B cell (primary cell): Measurements from ENCODE around the gene CDCA5. TPM values are rescaled to one million over a fixed set of nuclear protein-coding genes. Genes with fewer than 3 reads are reported as not detected.

Experiments used
- ATAC-seq: fragments of 200-7000 bp; cut with Tn5 transposase; one replicate; pipeline ENCODE4 v1.10.0; 2021; ENCODE audit warnings: low read depth, mild to moderate bottlenecking, moderate number of reproducible peaks, moderate library complexity
- CTCF ChIA-PET: fragments of 350-600 bp; sonication (Branson Sonifier 250); formaldehyde crosslinking; loops from one replicate; lab custom pipeline; 2021; ENCODE audit warnings: antibody characterized with exemption, inconsistent platforms; lab: Charles Lee
- POLR2A ChIA-PET: fragments of 350-600 bp; sonication (Branson Sonifier 250); formaldehyde crosslinking; loops from one replicate; lab custom pipeline; 2021; ENCODE audit warnings: antibody characterized with exemption; lab: Charles Lee
- DNase-seq: peaks from one replicate; pipeline ENCODE4 v3.0.0; 2013
- H2AFZ ChIP-seq: 2 replicates; pipeline ENCODE4 v1.6.1; 2012; ENCODE audit warnings: mild to moderate bottlenecking, low read depth, low read length; ENCODE audit not compliant: insufficient read depth, poor library complexity, severe bottlenecking
- H3K27ac ChIP-seq, 2 donors: 1 replicate in 1 of 2; 2 replicates in 1 of 2; pipeline ENCODE4 v1.5.1; 2012 to 2013; ENCODE audit warnings: low read length in 2 of 2, mild to moderate bottlenecking in 2 of 2, moderate library complexity in 1 of 2
- H3K27me3 ChIP-seq, 4 experiments: fragments of 200-600 bp in 1 of 4; sonication (generic) in 1 of 4; replicated peaks in 1 of 4; 1 replicate in 2 of 4; 2 replicates in 2 of 4; pipeline versions ENCODE4 v1.6.1 to v1.7.0; 2013 to 2016; ENCODE audit warnings: low read length in 3 of 4, mild to moderate bottlenecking in 2 of 4, mixed read lengths in 1 of 4, moderate library complexity in 1 of 4; ENCODE audit not compliant: insufficient read depth in 4 of 4, control insufficient read depth in 3 of 4; ENCODE audit errors: control extremely low read depth in 1 of 4
- H3K36me3 ChIP-seq, 2 experiments: replicated peaks in 1 of 2; 1 replicate in 1 of 2; 2 replicates in 1 of 2; pipeline versions ENCODE4 v1.6.1 to v1.7.1; 2013; ENCODE audit warnings: low read length in 1 of 2; ENCODE audit not compliant: insufficient read depth in 2 of 2, control insufficient read depth in 1 of 2; ENCODE audit errors: control extremely low read depth in 1 of 2, extremely low read depth in 1 of 2
- H3K4me1 ChIP-seq, 2 donors: fragments of 200-600 bp in 1 of 2; sonication (generic) in 1 of 2; 1 replicate in 1 of 2; 2 replicates in 1 of 2; pipeline versions ENCODE4 v1.5.1 to v1.6.1; 2013 to 2017; ENCODE audit warnings: low read length in 2 of 2; ENCODE audit not compliant: control insufficient read depth in 2 of 2, insufficient read depth in 2 of 2
- H3K4me2 ChIP-seq: replicated peaks from 2 replicates; pipeline ENCODE3; 2012; ENCODE audit warnings: mild to moderate bottlenecking, low read depth, low read length; ENCODE audit not compliant: poor library complexity, severe bottlenecking
- H3K4me3 ChIP-seq, 5 experiments: fragments of 200-600 bp in 1 of 5; sonication (generic) in 1 of 5; 1 replicate in 3 of 5; 2 replicates in 2 of 5; pipeline versions ENCODE4 v1.5.1 to v1.7.0; 2011 to 2016; ENCODE audit warnings: low read length in 4 of 5, mild to moderate bottlenecking in 4 of 5, low read depth in 2 of 5, control low read depth in 1 of 5, moderate library complexity in 1 of 5; ENCODE audit not compliant: insufficient read depth in 1 of 5; ENCODE audit errors: control extremely low read depth in 1 of 5, extremely low read depth in 1 of 5
- H3K79me2 ChIP-seq: fragments of 200-600 bp; sonication (generic); one replicate; pipeline ENCODE4 v1.6.0; 2016; ENCODE audit warnings: low read length; ENCODE audit not compliant: control insufficient read depth, insufficient read depth
- H3K9ac ChIP-seq: fragments of 200-600 bp; sonication (generic); 2 replicates; pipeline ENCODE4 v1.6.1; 2017; ENCODE audit warnings: mild to moderate bottlenecking, low read length, moderate library complexity
- H3K9me3 ChIP-seq, 3 donors: one replicate each; pipeline versions ENCODE4 v1.6.1 to v1.7.1; 2013; ENCODE audit warnings: low read length in 2 of 3; ENCODE audit not compliant: control insufficient read depth in 2 of 3, insufficient read depth in 1 of 3; ENCODE audit errors: control extremely low read depth in 1 of 3
- H4K20me1 ChIP-seq: 2 replicates; pipeline ENCODE4 v1.6.0; 2012; ENCODE audit warnings: mild to moderate bottlenecking, low read length; ENCODE audit not compliant: insufficient read depth, control insufficient read depth, poor library complexity, severe bottlenecking
- H3K27ac Mint-ChIP-seq: one replicate; pipeline ENCODE4 v1.8.0; 2021; ENCODE audit warnings: mixed read lengths
- H3K27me3 Mint-ChIP-seq: one replicate; pipeline ENCODE4 v1.8.0; 2021; ENCODE audit warnings: mixed read lengths
- H3K4me1 Mint-ChIP-seq: one replicate; pipeline ENCODE4 v1.8.0; 2021; ENCODE audit warnings: mixed read lengths
- H3K4me3 Mint-ChIP-seq: one replicate; pipeline ENCODE4 v1.8.0; 2021; ENCODE audit warnings: mixed read lengths
- H3K9me3 Mint-ChIP-seq: one replicate; pipeline ENCODE4 v1.8.0; 2022; ENCODE audit warnings: mixed read lengths; ENCODE audit not compliant: insufficient read depth
- EZH2 ChIP-seq: IDR thresholded peaks from 2 replicates; pipeline ENCODE4 v1.6.1; 2012; ENCODE audit warnings: borderline replicate concordance, low read depth, mild to moderate bottlenecking, moderate library complexity, low read length; ENCODE audit not compliant: insufficient read depth, poor library complexity, severe bottlenecking
- WGBS: methylation state at CpG from one replicate; pipeline ENCODE4 v1.1.5; 2013; ENCODE audit warnings: missing lambda C conversion rate; ENCODE audit not compliant: insufficient coverage; 5-methylcytosine and 5-hydroxymethylcytosine counted together
- intact Hi-C: fragments of 100-400 bp; cut with micrococcal nuclease; formaldehyde crosslinking; loops from one replicate; pipeline ENCODE4 v1.10.0; 2022
- polyA plus RNA-seq: library from polyadenylated mRNA; depleted of rRNA; stranded (reverse); fragments of >200 nt; gene quantifications from 2 replicates; pipeline ENCODE4 v1.2.3, GENCODE V29; 2012
- total RNA-seq, 2 donors: library from RNA; stranded (reverse); fragments of 120-200 nt in 1 of 2; gene quantifications; 1 replicate in 1 of 2; 2 replicates in 1 of 2; pipeline versions ENCODE4 v1.2.3 to v1.2.4, GENCODE V29; 2013 to 2022
- TF ChIP-seq, protein P1 (sequence below): fragments of 200-600 bp; IDR thresholded peaks from one replicate; pipeline ENCODE4 v1.8.0; 2022; ENCODE audit warnings: antibody characterized with exemption, mild to moderate bottlenecking

CDCA5 gene
- total and polyA plus RNA-seq, 2 donors (not counting 1 experiment from before 2014, with no cell fraction given), result 1.1 to 1.4 TPM

DNA sequence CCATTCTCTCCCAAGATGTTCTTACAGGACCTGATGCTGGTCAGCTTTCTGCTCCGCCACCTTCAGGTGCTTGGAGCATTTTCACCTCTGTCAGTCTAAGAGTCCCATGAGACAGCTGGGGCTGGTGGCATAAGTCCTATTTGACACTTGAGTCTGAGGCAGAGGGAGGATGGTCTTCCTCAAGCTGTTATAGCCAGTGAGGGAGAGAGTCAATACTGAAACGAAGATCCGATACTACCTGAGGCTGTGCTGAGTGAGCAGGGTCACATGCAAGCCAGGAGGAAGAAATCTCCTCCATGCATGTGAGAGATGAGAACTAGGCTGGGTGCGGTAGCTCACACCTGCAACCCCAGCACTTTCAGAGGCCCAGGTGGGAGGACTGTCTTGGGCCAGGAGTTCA, 5.8 kb upstream of the CDCA5 start:
- H4K20me1 ChIP-seq, result peaks cover 5% of the 10 kb centered on the region
- ATAC-seq (no peak), DNase-seq (no peak)
- intact Hi-C loops, result no loop called here
- no peak overlapping the region for H2AFZ ChIP-seq
- no peak overlapping the region for H3K27ac Mint-ChIP-seq
- H3K4me3 Mint-ChIP-seq, result no peak overlapping the region
- CTCF ChIA-PET, result interaction anchor here (1.4 to 1.7 kb wide), 2 partner anchors 11 to 23 kb away, joined by 4 to 5 read pairs; partner anchors contain the start of gene TM7SF2
- H3K79me2 ChIP-seq, result peaks cover 17% of the 10 kb centered on the region
- H3K9me3 Mint-ChIP-seq, result no peaks in the 10 kb centered on the region
- TF ChIP-seq, protein P1, sequence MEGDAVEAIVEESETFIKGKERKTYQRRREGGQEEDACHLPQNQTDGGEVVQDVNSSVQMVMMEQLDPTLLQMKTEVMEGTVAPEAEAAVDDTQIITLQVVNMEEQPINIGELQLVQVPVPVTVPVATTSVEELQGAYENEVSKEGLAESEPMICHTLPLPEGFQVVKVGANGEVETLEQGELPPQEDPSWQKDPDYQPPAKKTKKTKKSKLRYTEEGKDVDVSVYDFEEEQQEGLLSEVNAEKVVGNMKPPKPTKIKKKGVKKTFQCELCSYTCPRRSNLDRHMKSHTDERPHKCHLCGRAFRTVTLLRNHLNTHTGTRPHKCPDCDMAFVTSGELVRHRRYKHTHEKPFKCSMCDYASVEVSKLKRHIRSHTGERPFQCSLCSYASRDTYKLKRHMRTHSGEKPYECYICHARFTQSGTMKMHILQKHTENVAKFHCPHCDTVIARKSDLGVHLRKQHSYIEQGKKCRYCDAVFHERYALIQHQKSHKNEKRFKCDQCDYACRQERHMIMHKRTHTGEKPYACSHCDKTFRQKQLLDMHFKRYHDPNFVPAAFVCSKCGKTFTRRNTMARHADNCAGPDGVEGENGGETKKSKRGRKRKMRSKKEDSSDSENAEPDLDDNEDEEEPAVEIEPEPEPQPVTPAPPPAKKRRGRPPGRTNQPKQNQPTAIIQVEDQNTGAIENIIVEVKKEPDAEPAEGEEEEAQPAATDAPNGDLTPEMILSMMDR, result no peak
- no peak for TF ChIP-seq EZH2
- H3K36me3 ChIP-seq, result peaks cover 0 to 47% of the 10 kb centered on the region in 2 experiments
- H3K9ac ChIP-seq, result no peak overlapping the region
- H3K4me1 ChIP-seq, result peaks cover 6 to 9% of the 10 kb centered on the region in 2 donors
- no peaks in the 10 kb centered on the region for H3K9me3 ChIP-seq
- no peaks in the 10 kb centered on the region for H3K27me3 Mint-ChIP-seq
- no peak overlapping the region for H3K4me3 ChIP-seq
- no peaks in the 10 kb centered on the region for H3K27me3 ChIP-seq
- 96% methylated on average over 2 of the region's 4 CpGs for WGBS
- no peak overlapping the region for H3K27ac ChIP-seq
- H3K4me1 Mint-ChIP-seq, result peaks cover 12% of the 10 kb centered on the region
- POLR2A ChIA-PET, result interaction anchor here (0.7 kb wide), 1 partner anchor 91 kb away, joined by 6 read pairs; no protein-coding TSS in a partner anchor
- no peak overlapping the region for H3K4me2 ChIP-seq

DNA sequence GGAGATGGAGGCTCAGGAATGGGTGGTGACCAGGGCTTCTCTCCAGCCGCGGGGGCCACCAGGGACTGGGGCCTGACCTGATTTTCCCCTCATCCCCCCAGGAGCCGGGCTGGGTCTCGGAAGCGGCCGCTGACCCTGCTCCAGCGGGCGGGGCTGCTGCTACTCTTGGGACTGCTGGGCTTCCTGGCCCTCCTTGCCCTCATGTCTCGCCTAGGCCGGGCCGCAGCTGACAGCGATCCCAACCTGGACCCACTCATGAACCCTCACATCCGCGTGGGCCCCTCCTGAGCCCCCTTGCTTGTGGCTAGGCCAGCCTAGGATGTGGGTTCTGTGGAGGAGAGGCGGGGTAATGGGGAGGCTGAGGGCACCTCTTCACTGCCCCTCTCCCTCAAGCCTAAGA, 4.0 kb upstream of the CDCA5 start:
- Mint-ChIP-seq H3K27me3 (no peaks in the 10 kb centered on the region), H3K9me3 (no peaks in the 10 kb centered on the region), H3K4me3 (no peak overlapping the region), H3K27ac (no peak overlapping the region), H3K4me1 (peaks cover 27% of the 10 kb centered on the region)
- peaks cover 12 to 19% of the 10 kb centered on the region in 2 donors for H3K4me1 ChIP-seq
- H3K4me3 ChIP-seq, result no peak overlapping the region
- peaks cover 21% of the 10 kb centered on the region for H3K79me2 ChIP-seq
- H3K4me2 ChIP-seq, result no peak overlapping the region
- ChIA-PET CTCF (no interaction called here), POLR2A (no interaction called here)
- H3K9me3 ChIP-seq, result no peaks in the 10 kb centered on the region
- H4K20me1 ChIP-seq, result peaks cover 8% of the 10 kb centered on the region
- WGBS, result over 99% methylated on average over 11 of the region's 15 CpGs
- ATAC-seq, result no peak
- no peak for DNase-seq
- peaks cover 0 to 47% of the 10 kb centered on the region in 2 experiments for H3K36me3 ChIP-seq
- no peak for TF ChIP-seq EZH2
- TF ChIP-seq, protein P1, result no peak
- intact Hi-C loops, result no loop called here
- H2AFZ ChIP-seq, result no peak overlapping the region
- H3K27me3 ChIP-seq, result no peaks in the 10 kb centered on the region
- H3K9ac ChIP-seq, result no peak overlapping the region
- H3K27ac ChIP-seq, result no peak overlapping the region
